NCI-H82 treated with DMSO at 0.1 percent for 48 hours (cell line): Measurements from ENCODE around the gene BCL11B.

Source experiments
- DNase-seq: peaks from one replicate; lab custom pipeline; 2025; ENCODE audit not compliant: unreplicated experiment; lab: John Stamatoyannopoulos, UW

The BCL11B gene

GRCh38 chr14:99123208-99123870, 148.7 kb downstream of the BCL11B start:
- DNase-seq = no peak

GRCh38 chr14:99122521-99123125, 149.4 kb downstream of the BCL11B start:
- DNase-seq = no peak

- DNase-seq = no peak
Observed at GRCh38 chr14:99121319-99121875, 150.6 kb downstream of the BCL11B start.

GRCh38 chr14:99120526-99121318, 151.3 kb downstream of the BCL11B start:
- DNase-seq = no peak

GRCh38 chr14:99119554-99120525, 152.2 kb downstream of the BCL11B start:
- no peak for DNase-seq
